ENCODE measurements around the gene PRKCE. TPM values are rescaled to one million over a fixed set of nuclear protein-coding genes. Genes with fewer than 3 reads are reported as not detected.

PRKCE gene
- polyA plus RNA-seq, 1 experiment, result 16.7 TPM

DNA sequence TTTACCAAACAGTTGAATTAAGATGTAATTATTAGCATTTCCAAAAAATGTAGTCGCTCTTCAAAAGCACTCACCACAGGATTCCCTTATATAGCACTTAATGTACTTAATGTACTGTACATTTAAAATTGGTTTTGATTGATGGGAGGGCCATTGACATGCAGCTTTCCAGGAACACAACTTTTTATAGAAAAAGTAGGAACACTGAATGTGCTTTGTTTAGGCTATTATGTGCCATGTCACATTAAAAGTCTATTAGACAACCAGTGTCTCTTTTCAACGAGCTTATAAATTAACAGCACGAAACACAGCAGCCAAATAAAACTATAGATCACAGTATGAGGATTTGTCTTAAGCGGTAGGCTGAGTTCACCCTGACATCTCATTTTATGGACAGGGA, 301.1 kb downstream of the PRKCE start:
- no peaks in the 10 kb centered on the region for H3K27me3 ChIP-seq (ENCODE audit: control insufficient read depth, insufficient read depth, low read length)
- ChIA-PET CTCF (no interaction called here), POLR2A (no interaction called here)
- H3K4me3 ChIP-seq (ENCODE audit: low read depth, low read length), result no peak overlapping the region
- H3K27ac ChIP-seq (ENCODE audit: low read depth, low read length), result no peak overlapping the region
- TF ChIP-seq, protein P1, sequence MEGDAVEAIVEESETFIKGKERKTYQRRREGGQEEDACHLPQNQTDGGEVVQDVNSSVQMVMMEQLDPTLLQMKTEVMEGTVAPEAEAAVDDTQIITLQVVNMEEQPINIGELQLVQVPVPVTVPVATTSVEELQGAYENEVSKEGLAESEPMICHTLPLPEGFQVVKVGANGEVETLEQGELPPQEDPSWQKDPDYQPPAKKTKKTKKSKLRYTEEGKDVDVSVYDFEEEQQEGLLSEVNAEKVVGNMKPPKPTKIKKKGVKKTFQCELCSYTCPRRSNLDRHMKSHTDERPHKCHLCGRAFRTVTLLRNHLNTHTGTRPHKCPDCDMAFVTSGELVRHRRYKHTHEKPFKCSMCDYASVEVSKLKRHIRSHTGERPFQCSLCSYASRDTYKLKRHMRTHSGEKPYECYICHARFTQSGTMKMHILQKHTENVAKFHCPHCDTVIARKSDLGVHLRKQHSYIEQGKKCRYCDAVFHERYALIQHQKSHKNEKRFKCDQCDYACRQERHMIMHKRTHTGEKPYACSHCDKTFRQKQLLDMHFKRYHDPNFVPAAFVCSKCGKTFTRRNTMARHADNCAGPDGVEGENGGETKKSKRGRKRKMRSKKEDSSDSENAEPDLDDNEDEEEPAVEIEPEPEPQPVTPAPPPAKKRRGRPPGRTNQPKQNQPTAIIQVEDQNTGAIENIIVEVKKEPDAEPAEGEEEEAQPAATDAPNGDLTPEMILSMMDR (IDR thresholded peaks at IDR 0.05; ENCODE audit: low read depth, low read length), result no peak
- no peak for DNase-seq (ENCODE audit: low read depth, low spot score)
- H3K9me3 ChIP-seq (ENCODE audit: control insufficient read depth, insufficient read depth, low read length), result no peaks in the 10 kb centered on the region

DNA sequence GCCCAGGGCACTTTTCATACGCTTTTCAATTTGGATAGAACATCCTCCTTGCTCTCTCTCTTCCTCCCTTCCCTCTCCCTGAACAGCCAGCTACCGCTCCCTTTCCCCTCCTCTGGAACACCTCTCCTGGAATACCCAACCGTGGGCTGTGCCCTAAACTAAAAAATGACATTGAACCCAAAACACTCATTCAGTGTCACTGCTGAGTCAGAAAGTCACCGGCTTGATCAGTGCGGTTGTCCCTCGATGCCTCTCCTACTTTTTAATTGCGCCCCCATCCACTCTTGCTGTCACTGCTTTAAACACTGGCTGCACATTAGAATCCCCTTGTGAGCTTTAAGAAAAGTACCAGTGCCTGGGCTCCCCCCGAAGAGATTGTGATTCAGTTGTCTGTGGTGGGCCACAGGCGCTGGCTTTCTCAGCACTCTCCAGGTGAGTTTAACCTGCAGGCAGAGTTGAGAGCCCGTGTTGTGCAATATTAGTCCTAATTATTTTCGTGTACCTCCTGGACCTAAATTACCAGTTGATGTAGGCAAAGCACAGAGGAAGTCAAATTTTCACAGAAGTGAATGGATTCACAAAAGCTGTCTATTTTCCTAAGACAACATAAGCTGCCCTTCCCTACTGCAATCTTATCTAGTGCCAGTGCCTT, 302.0 kb downstream of the PRKCE start:
- TF ChIP-seq, protein P1 (IDR thresholded peaks at IDR 0.05; ENCODE audit: low read depth, low read length), result no peak
- no peak overlapping the region for H3K4me3 ChIP-seq (ENCODE audit: low read depth, low read length)
- CTCF ChIA-PET, result no interaction called here
- no peaks in the 10 kb centered on the region for H3K27me3 ChIP-seq (ENCODE audit: control insufficient read depth, insufficient read depth, low read length)
- no peak for DNase-seq (ENCODE audit: low read depth, low spot score)
- no peak overlapping the region for H3K27ac ChIP-seq (ENCODE audit: low read depth, low read length)
- H3K9me3 ChIP-seq (ENCODE audit: control insufficient read depth, insufficient read depth, low read length), result no peaks in the 10 kb centered on the region
- POLR2A ChIA-PET, result no interaction called here

DNA sequence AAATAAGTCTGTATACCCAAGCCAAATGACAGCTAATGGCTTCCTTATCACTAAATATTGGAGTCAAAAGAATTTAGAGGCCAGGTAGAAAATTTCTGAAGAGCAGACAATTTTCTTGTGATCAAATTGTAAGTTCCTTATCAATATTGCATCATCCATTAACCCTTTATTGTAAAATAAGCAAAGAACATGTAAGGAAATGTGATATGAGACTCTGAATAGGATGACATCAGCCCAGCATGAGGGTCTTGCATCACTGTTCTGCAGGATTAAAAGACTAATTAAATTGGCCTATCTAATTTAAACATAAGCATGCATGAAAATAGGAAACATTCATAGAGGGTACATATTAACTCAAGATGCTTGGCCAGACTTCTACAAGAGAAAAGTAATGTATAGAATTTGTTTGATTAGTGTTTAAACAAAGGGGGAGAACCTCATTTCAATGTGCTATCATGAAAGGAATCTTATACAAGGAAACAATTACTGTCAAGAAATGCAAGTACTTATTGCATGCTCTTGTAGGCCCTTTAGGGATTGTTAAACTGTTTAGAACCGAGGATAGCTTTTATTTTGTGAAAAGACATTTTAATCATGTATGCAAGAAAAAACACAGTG, 302.9 kb downstream of the PRKCE start:
- CTCF ChIA-PET, result no interaction called here
- TF ChIP-seq, protein P1 (IDR thresholded peaks at IDR 0.05; ENCODE audit: low read depth, low read length), result no peak
- Histone ChIP-seq H3K27ac (ENCODE audit: low read depth, low read length) (no peak overlapping the region), H3K27me3 (ENCODE audit: control insufficient read depth, insufficient read depth, low read length) (no peaks in the 10 kb centered on the region), H3K4me3 (ENCODE audit: low read depth, low read length) (no peak overlapping the region), H3K9me3 (ENCODE audit: control insufficient read depth, insufficient read depth, low read length) (no peaks in the 10 kb centered on the region)
- no peak for DNase-seq (ENCODE audit: low read depth, low spot score)
- POLR2A ChIA-PET, result no interaction called here

DNA sequence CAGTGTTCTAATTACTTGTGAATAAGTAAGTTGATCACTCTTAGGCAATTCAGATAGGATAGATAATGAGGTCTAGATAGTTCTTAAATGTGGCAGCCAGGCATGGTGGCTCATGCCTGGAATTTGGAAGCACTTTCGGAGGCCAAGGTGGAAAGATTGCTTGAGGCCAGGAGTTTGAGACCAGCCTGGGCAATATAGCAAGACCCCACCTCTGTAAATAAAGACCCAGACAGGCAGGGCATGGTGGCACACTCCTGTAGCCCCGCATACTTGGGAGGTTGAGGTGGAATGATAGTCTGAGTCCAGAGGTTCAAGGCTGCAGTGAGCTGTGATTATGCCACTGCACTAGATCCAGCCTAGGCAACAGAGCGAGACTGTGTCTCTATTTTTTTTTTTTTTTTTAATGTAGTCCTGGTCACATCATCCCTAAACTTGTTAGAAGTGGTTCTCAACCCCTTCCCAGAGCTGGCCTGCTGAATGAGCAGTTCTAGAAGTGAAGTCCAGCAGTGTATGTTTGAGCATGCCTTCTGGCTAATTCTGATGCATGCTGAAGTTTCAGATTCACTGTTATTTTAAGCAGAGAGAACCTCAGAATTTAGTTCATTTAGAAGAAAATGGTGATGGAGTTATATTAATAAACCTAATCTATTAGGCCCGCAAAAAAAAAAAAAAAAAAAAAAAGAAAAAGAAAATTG, 306.2 kb downstream of the PRKCE start:
- Histone ChIP-seq H3K27ac (ENCODE audit: low read depth, low read length) (no peak overlapping the region), H3K9me3 (ENCODE audit: control insufficient read depth, insufficient read depth, low read length) (no peaks in the 10 kb centered on the region), H3K27me3 (ENCODE audit: control insufficient read depth, insufficient read depth, low read length) (no peaks in the 10 kb centered on the region), H3K4me3 (ENCODE audit: low read depth, low read length) (no peak overlapping the region)
- TF ChIP-seq, protein P1 (IDR thresholded peaks at IDR 0.05; ENCODE audit: low read depth, low read length), result no peak
- no peak for DNase-seq (ENCODE audit: low read depth, low spot score)
- ChIA-PET CTCF (interaction anchor here (1.1 kb wide), 2 partner anchors 9 to 315 kb away, joined by 3 to 5 read pairs; no protein-coding TSS in a partner anchor), POLR2A (no interaction called here)
